SK-N-SH treated with all-trans-retinoic acid at 6 μM for 48 hours (cell line): ENCODE data around the gene WNK1.

Source experiments
- ARNTL ChIP-seq: fragments of 450-650 bp; formaldehyde crosslinking; IDR thresholded peaks from 2 replicates; pipeline ENCODE4 v1.5.0; 2020; ENCODE audit warnings: low read depth, mild to moderate bottlenecking, moderate library complexity, borderline replicate concordance
- PATZ1 ChIP-seq: fragments of 250-450 bp; sonication (Bioruptor Pico); IDR thresholded peaks from 2 replicates; pipeline ENCODE4 v1.8.0; 2020; ENCODE audit warnings: mild to moderate bottlenecking, moderate library complexity, borderline replicate concordance
- ZFP3 ChIP-seq: fragments of 250-450 bp; sonication (Bioruptor Pico); IDR thresholded peaks from 2 replicates; pipeline ENCODE4 v1.5.0; 2020; ENCODE audit warnings: mild to moderate bottlenecking, moderate library complexity

- TF ChIP-seq PATZ1 (CRISPR knock-in tag) (no peak), ARNTL (CRISPR knock-in tag) (no peak), ZFP3 (CRISPR knock-in tag) (no peak)
These were observed 38.2 kb downstream of the WNK1 start for GRCh38 chr12:790608-791007.
